Left ventricle myocardium inferior (tissue), 1 donor: ENCODE measurements around the gene GLTP. TPM values are rescaled to one million over a fixed set of nuclear protein-coding genes. Genes with fewer than 3 reads are reported as not detected.

Experiments
- DNase-seq: peaks from one replicate; pipeline ENCODE4 v3.0.0-alpha.2; 2020
- H3K27ac ChIP-seq: fragments of 200-600 bp; replicated peaks from 2 replicates; pipeline ENCODE4 v1.8.0; 2021
- H3K27me3 ChIP-seq: fragments of 200-600 bp; 2 replicates; pipeline ENCODE4 v1.8.0; 2021; ENCODE audit warnings: low read depth
- H3K36me3 ChIP-seq: fragments of 200-600 bp; 2 replicates; pipeline ENCODE4 v1.8.0; 2021
- H3K4me1 ChIP-seq: fragments of 200-600 bp; 2 replicates; pipeline ENCODE4 v1.8.0; 2021
- H3K4me3 ChIP-seq: fragments of 200-600 bp; 2 replicates; pipeline ENCODE4 v1.8.0; 2021; ENCODE audit warnings: mild to moderate bottlenecking, moderate library complexity
- H3K9me3 ChIP-seq: fragments of 200-600 bp; replicated peaks from 2 replicates; pipeline ENCODE4 v1.8.0; 2021
- intact Hi-C: fragments of 100-400 bp; cut with micrococcal nuclease; formaldehyde crosslinking; loops from one replicate; pipeline ENCODE4 v1.11.0; 2022
- total RNA-seq: library from RNA; stranded (reverse); fragmentation: NEBNext Ultra II Directional; extraction: Animal tissue kit (Norgen Biotek cat#: 25700); gene quantifications from one replicate; pipeline ENCODE4 v1.2.1, GENCODE V29; 2021
- TF ChIP-seq, protein P1 (sequence below): fragments of 200-600 bp; IDR thresholded peaks from 2 replicates; pipeline ENCODE4 v1.8.0; 2021; ENCODE audit warnings: antibody characterized with exemption, mild to moderate bottlenecking, borderline replicate concordance
- donor health status: DM: no; HTN: yes; CAD: no; lungs with severe emphysema.

Gene GLTP
- total RNA-seq, 1 donor from 2014 or later: 20.0 TPM

DNA sequence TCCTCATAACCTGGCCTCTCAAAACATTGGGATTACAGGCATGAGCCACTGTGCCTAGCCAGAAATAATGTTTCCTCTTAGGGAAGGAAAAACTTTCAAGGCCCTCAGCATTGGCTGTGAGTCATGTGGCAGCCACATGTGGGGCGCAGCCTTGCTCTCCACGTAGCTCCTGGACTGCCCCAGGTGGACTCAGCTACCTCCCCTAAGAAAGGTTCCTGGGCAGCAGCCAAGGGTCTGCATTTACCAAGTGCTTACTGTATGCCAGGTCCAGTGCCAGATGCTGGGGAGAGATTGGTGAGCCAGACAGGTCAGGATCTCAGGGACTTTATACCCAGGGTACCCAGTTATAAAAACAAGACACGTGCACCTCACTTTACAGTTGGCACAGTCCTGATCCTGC, 43.4 kb downstream of the GLTP start:
- Histone ChIP-seq H3K9me3 (no peaks in the 10 kb centered on the region), H3K27me3 (peaks cover 27% of the 10 kb centered on the region), H3K36me3 (no peaks in the 10 kb centered on the region), H3K4me1 (peaks cover 4% of the 10 kb centered on the region), H3K27ac (no peak overlapping the region), H3K4me3 (no peak overlapping the region)
- intact Hi-C loops: no loop called here
- TF ChIP-seq, protein P1, sequence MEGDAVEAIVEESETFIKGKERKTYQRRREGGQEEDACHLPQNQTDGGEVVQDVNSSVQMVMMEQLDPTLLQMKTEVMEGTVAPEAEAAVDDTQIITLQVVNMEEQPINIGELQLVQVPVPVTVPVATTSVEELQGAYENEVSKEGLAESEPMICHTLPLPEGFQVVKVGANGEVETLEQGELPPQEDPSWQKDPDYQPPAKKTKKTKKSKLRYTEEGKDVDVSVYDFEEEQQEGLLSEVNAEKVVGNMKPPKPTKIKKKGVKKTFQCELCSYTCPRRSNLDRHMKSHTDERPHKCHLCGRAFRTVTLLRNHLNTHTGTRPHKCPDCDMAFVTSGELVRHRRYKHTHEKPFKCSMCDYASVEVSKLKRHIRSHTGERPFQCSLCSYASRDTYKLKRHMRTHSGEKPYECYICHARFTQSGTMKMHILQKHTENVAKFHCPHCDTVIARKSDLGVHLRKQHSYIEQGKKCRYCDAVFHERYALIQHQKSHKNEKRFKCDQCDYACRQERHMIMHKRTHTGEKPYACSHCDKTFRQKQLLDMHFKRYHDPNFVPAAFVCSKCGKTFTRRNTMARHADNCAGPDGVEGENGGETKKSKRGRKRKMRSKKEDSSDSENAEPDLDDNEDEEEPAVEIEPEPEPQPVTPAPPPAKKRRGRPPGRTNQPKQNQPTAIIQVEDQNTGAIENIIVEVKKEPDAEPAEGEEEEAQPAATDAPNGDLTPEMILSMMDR: no peak
- no peak for DNase-seq

DNA sequence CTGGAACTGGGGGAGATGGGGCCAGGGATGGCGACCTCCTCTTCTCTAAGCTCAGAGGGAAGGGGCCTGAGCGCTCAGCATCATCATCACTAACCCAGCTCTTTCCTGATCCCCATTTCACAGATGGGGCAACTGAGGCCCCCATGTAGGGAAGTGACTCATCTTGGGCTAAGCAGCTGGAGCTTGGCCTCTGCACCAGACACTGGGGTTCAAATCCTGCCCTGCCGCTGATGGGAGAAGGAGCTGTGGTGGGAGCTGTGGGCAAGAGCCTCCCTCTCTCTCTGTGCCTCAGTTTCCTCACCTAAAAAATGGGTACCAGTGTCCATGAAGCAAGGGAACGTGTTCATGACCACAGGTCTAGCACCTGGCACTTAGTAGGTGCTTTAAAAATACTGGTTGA, 44.5 kb downstream of the GLTP start:
- Histone ChIP-seq H3K4me1 (peaks cover 4% of the 10 kb centered on the region), H3K27me3 (peaks cover 38% of the 10 kb centered on the region), H3K27ac (no peak overlapping the region), H3K4me3 (no peak overlapping the region), H3K9me3 (no peaks in the 10 kb centered on the region), H3K36me3 (no peaks in the 10 kb centered on the region)
- TF ChIP-seq, protein P1: no peak
- intact Hi-C loops: no loop called here
- DNase-seq: no peak

DNA sequence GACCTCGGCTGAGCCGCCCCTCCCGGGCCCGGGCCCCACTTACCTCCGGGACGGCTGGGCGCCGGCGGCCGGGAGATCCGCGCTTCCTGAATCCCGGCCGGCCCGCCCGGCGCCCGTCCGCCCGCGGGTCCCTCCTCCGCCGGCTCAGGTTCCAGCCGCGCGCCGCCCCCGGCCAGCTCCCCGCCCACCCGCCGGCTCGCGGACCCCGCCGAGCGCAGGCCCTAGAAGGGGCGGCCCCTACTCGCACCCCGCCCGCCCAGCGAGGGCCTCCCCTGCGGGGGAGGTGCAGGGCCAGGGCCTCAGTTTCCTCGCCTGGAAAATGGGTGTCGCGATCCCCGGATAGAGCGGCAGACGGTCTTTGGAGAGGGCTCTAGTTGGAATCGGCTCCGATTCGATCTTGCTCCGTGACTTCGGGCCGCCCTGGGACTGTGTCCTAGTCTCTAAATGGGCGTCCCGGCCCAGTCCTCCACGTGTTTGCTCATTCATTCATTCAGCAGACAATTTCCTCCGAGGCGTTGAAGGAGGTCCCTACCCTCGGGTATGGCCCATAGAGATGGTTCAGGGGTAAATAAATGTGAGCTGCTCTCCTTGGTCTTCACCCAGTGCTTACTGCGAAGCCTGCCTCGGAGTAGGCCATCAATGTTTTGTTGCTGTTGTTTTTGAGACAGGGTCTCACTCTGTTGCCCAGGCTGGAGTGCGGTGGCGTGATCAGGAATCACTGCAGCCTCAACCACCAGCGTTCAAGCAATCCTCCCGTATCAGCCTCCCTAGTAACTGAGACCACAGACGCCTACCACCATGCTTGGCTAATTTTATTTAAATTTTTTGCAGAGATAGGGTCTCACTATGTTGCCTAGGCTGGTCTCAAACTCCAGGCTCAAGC, 46.8 kb downstream of the GLTP start, which contains the start of gene TRPV4:
TRPV4 (minus strand) TSS at position 92 of the 883 bp plus-strand sequence. CDS start 18,602 bp downstream, outside the sequence.
- Histone ChIP-seq H3K9me3 (no peaks in the 10 kb centered on the region), H3K4me3 (peak within 1 kb of the TSS; percentile 65), H3K4me1 (peaks cover 4% of the 10 kb centered on the region), H3K27ac (no peak within 1 kb of the TSS), H3K36me3 (no peaks in the 10 kb centered on the region), H3K27me3 (peaks cover 44% of the 10 kb centered on the region)
- DNase-seq: peak; percentile 25
- intact Hi-C loops: no loop called here
- TF ChIP-seq, protein P1: no peak

DNA sequence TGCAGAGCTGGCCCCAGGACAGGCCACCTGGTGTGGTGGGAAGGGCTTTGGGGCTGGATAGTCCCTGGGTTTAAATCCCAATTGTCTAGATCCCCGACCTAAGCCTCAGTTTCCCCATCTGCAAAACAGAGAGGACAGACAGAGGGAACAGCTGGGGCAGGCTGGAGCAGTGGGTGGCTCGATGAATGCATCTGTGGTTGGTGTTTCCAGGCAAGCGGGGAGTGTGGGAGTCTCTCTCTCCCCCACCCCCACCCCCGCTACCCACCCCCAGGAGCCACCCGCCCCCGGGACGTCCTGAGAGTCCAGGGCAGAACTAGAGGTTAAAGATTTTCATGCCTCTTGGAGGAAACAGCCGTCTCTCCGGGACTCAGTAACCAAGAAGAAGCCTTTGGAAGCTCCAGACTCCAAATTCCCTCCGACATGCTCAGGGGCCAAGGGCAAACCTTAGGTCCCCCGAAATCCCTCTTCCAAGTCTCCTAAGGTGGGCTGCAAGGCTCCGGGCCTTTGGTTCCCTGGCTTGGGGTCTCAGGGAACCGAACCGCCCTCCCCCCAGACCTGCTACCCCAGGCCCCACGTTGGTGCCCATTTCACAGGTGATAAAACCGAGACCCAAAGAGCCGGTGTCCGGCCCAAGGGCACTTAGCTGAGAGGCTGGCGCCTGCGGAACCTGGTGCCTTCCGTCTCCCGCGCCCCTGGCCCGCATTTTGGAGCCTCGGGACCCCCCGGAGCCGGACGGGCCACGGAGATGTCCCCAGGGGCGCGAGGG, 47.6 kb downstream of the GLTP start:
- Histone ChIP-seq H3K36me3 (no peaks in the 10 kb centered on the region), H3K4me1 (peaks cover 4% of the 10 kb centered on the region), H3K27ac (no peak overlapping the region), H3K27me3 (peaks cover 49% of the 10 kb centered on the region), H3K9me3 (no peaks in the 10 kb centered on the region), H3K4me3 (peak overlapping the region; percentile 65)
- DNase-seq: no peak
- intact Hi-C loops: no loop called here
- TF ChIP-seq, protein P1: no peak

DNA sequence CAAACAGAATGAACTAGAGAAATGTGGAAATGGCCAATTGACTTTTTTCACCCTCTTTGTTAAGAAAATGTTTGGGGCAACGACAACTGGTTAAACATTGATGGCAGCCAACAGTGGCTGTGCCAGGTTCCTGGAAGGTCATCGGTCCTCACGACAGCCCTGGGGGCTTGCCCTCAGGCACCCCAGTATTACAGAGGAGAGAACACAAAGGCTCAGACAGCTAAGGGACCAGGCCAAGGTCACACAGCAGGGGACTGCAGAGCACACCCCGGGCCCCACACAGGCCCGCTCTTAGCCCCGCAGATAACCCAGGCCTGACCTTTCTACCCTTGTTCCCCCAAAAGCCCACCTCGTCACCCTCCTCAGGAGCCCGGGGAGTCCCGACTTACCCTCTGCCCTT, 48.4 kb downstream of the GLTP start:
- intact Hi-C loops: no loop called here

More for the DNA sequence above, 48.4 kb downstream of the GLTP start:
- no peaks in the 10 kb centered on the region for H3K9me3 ChIP-seq
- no peaks in the 10 kb centered on the region for H3K36me3 ChIP-seq
- no peak for DNase-seq
- H3K27me3 ChIP-seq: peaks cover 49% of the 10 kb centered on the region
- peaks cover 4% of the 10 kb centered on the region for H3K4me1 ChIP-seq
- TF ChIP-seq, protein P1: no peak
- no peak overlapping the region for H3K27ac ChIP-seq
- no peak overlapping the region for H3K4me3 ChIP-seq
